Natural killer cell (primary cell): ENCODE results near the gene CAPN9. TPM values are rescaled to one million over a fixed set of nuclear protein-coding genes. Genes with fewer than 3 reads are reported as not detected.

Experiments
- ATAC-seq, 3 donors: fragments of 150-1000 bp in 2 of 3; fragments of 200-7000 bp in 1 of 3; cut with Tn5 transposase; 1 replicate in 1 of 3; 2 replicates in 2 of 3; pipeline ENCODE4 v1.10.0; 2021; ENCODE audit warnings: mild to moderate bottlenecking in 2 of 3, moderate library complexity in 2 of 3
- DNase-seq, 2 donors: peaks; one replicate each; pipeline versions ENCODE4 v3.0.0 to v3.0.0-alpha.2; 2013 to 2021; ENCODE audit warnings: mixed read lengths in 1 of 2
- H3K27ac ChIP-seq: one replicate; pipeline ENCODE4 v1.5.1; 2013; ENCODE audit warnings: mild to moderate bottlenecking, low read length
- H3K27me3 ChIP-seq: one replicate; pipeline ENCODE4 v1.6.1; 2013; ENCODE audit warnings: low read length; ENCODE audit not compliant: control insufficient read depth, insufficient read depth
- H3K36me3 ChIP-seq: one replicate; pipeline ENCODE4 v1.6.1; 2013; ENCODE audit warnings: low read length; ENCODE audit not compliant: control insufficient read depth, insufficient read depth
- H3K4me1 ChIP-seq: one replicate; pipeline ENCODE4 v1.6.1; 2013; ENCODE audit warnings: low read length; ENCODE audit not compliant: control insufficient read depth, insufficient read depth
- H3K4me3 ChIP-seq: one replicate; pipeline ENCODE4 v1.5.1; 2013; ENCODE audit warnings: low read length
- H3K9me3 ChIP-seq: one replicate; pipeline ENCODE4 v1.6.1; 2013; ENCODE audit warnings: low read length; ENCODE audit not compliant: control insufficient read depth, insufficient read depth
- H3K27ac Mint-ChIP-seq, 2 donors: one replicate each; pipeline ENCODE4 v1.8.0; 2022; ENCODE audit warnings: mild to moderate bottlenecking in 2 of 2, mixed read lengths in 2 of 2, moderate library complexity in 1 of 2
- H3K27me3 Mint-ChIP-seq, 2 donors: one replicate each; pipeline ENCODE4 v1.8.0; 2022; ENCODE audit warnings: low read depth in 2 of 2, mixed read lengths in 2 of 2
- H3K36me3 Mint-ChIP-seq: one replicate; pipeline ENCODE4 v1.8.0; 2022; ENCODE audit warnings: mixed read lengths
- H3K4me1 Mint-ChIP-seq, 2 donors: one replicate each; pipeline ENCODE4 v1.8.0; 2022; ENCODE audit warnings: mixed read lengths in 2 of 2
- H3K4me3 Mint-ChIP-seq: one replicate; pipeline ENCODE4 v1.8.0; 2022; ENCODE audit warnings: mild to moderate bottlenecking, moderate library complexity, mixed read lengths
- H3K9me3 Mint-ChIP-seq, 2 donors: one replicate each; pipeline ENCODE4 v1.8.0; 2022; ENCODE audit warnings: mixed read lengths in 2 of 2
- WGBS: methylation state at CpG from one replicate; pipeline ENCODE4 v1.1.7; 2013; ENCODE audit warnings: missing lambda C conversion rate; ENCODE audit not compliant: insufficient coverage; 5-methylcytosine and 5-hydroxymethylcytosine counted together
- intact Hi-C: fragments of 100-400 bp; cut with micrococcal nuclease; formaldehyde crosslinking; loops from one replicate; pipeline ENCODE4 v1.14.2; 2022
- total RNA-seq, 4 donors: library from RNA; stranded (reverse); fragments of 120-200 nt in 1 of 4; gene quantifications; one replicate each; pipeline versions ENCODE4 v1.2.3 to v1.2.4, GENCODE V29; 2013 to 2022
- TF ChIP-seq, protein P1 (sequence below): fragments of 200-600 bp; IDR thresholded peaks from one replicate; pipeline ENCODE4 v1.8.0; 2022; ENCODE audit warnings: antibody characterized with exemption

CAPN9 gene
- total RNA-seq, 3 donors from 2014 or later (not counting 1 experiment from before 2014, with no cell fraction given) = not detected

DNA sequence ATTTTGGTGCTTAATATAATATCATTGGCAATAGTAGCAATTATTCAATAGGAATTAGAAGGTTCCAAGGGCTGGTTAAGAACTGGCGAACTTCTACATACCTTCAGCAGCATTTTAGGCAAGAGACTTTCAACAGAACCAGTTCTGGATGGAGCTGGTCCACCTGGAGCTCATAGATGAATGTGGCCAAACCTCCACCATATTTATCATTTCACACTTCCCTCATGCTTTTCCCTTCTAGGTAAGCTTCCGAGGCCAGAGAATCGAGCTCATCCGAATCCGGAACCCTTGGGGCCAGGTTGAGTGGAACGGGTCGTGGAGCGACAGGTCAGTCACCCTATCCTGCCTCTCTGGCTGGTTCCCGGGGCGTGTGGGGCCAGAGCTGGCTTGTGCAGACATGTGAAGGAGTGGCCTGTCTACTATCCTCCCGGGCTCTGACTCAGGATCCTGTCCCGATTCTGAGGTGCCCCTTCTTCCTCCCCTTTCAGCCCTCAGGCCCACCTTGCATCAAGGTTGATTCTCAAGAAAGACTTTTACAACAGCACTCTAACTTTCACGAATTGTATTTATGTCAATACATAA lies 24.7 kb downstream of the CAPN9 start:
- intact Hi-C loops = no loop called here
- TF ChIP-seq, protein P1, sequence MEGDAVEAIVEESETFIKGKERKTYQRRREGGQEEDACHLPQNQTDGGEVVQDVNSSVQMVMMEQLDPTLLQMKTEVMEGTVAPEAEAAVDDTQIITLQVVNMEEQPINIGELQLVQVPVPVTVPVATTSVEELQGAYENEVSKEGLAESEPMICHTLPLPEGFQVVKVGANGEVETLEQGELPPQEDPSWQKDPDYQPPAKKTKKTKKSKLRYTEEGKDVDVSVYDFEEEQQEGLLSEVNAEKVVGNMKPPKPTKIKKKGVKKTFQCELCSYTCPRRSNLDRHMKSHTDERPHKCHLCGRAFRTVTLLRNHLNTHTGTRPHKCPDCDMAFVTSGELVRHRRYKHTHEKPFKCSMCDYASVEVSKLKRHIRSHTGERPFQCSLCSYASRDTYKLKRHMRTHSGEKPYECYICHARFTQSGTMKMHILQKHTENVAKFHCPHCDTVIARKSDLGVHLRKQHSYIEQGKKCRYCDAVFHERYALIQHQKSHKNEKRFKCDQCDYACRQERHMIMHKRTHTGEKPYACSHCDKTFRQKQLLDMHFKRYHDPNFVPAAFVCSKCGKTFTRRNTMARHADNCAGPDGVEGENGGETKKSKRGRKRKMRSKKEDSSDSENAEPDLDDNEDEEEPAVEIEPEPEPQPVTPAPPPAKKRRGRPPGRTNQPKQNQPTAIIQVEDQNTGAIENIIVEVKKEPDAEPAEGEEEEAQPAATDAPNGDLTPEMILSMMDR = no peak
- no peak overlapping the region for H3K4me3 ChIP-seq
- no peaks in the 10 kb centered on the region for H3K36me3 Mint-ChIP-seq
- no peak overlapping the region for H3K27ac ChIP-seq
- no peaks in the 10 kb centered on the region for H3K27me3 ChIP-seq
- peaks cover 0 to 17% of the 10 kb centered on the region in 2 donors for H3K27me3 Mint-ChIP-seq
- no peak overlapping the region for H3K27ac Mint-ChIP-seq
- H3K4me1 ChIP-seq = no peaks in the 10 kb centered on the region
- H3K36me3 ChIP-seq = no peaks in the 10 kb centered on the region
- H3K4me1 Mint-ChIP-seq = no peaks in the 10 kb centered on the region
- H3K9me3 Mint-ChIP-seq = no peaks in the 10 kb centered on the region
- H3K4me3 Mint-ChIP-seq = no peak overlapping the region
- DNase-seq (no peak), ATAC-seq (no peak)
- 89% methylated on average over 12 of the region's 13 CpGs for whole genome bisulfite sequencing
- no peaks in the 10 kb centered on the region for H3K9me3 ChIP-seq

DNA sequence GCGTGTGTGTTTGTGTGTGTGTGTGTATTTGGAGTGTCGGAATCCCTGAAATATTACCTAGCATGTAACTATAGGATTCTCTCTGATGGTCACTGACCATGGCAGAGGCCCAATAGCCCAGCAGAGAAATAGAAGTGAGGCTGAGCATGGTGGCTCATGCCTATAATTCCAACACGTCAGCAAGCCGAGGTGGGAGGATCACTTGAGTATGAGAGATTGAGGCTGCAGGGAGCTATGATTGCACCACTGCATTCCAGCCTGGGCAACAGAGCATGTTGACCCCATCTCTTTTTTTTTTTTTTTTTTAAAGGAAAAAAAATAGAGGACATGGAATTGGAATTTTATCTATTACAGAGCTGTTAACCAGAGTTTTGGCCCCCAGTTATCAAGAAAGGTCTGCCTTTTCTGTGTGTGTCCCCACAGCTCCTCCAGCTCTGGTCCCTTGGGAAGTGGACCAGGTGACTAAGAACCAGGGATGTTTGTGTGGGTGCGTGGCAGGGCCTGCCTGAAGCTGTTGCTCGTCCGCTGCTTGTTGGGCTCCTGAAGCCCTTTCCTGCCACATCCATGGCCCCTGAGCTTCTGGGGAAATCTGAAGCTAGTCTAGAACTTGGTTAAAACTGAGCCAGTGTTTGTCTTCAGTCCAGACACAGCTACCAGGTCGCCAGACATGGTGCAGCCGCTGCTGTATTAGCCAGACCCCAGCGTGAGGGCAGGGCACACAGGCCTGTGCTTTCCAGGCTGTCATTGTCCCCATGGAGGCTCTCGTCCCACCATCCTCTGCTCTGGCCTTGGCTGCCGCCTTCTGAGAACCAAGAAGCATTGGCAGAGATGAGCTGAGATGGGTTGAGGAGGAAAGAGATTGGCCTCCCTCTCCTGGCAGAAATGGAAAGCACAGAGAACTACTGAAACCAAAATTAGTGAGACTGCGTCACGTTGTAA lies 25.5 kb downstream of the CAPN9 start:
- 84% methylated on average over 14 of the region's 14 CpGs for WGBS
- Histone ChIP-seq H3K4me1 (no peaks in the 10 kb centered on the region), H3K27me3 (no peaks in the 10 kb centered on the region), H3K36me3 (no peaks in the 10 kb centered on the region), H3K27ac (no peak overlapping the region), H3K4me3 (no peak overlapping the region), H3K9me3 (no peaks in the 10 kb centered on the region)
- intact Hi-C loops = no loop called here
- Mint-ChIP-seq H3K9me3 (no peaks in the 10 kb centered on the region), H3K27me3 (peaks cover 0 to 18% of the 10 kb centered on the region in 2 donors), H3K27ac (no peak overlapping the region), H3K4me1 (no peaks in the 10 kb centered on the region), H3K36me3 (no peaks in the 10 kb centered on the region), H3K4me3 (no peak overlapping the region)
- TF ChIP-seq, protein P1 = no peak
- ATAC-seq = no peak
- DNase-seq = no peak

- peaks cover 0 to 18% of the 10 kb centered on the region in 2 donors for H3K27me3 Mint-ChIP-seq
- TF ChIP-seq, protein P1 = no peak
- intact Hi-C loops = no loop called here
Measured at GRCh38 chr1:230773396-230774033, 26.3 kb downstream of the CAPN9 start.

More at GRCh38 chr1:230773396-230774033, 26.3 kb downstream of the CAPN9 start:
- Histone ChIP-seq H3K36me3 (no peaks in the 10 kb centered on the region), H3K27me3 (no peaks in the 10 kb centered on the region), H3K27ac (no peak overlapping the region), H3K9me3 (no peaks in the 10 kb centered on the region), H3K4me3 (no peak overlapping the region), H3K4me1 (no peaks in the 10 kb centered on the region)
- Mint-ChIP-seq H3K4me3 (no peak overlapping the region), H3K9me3 (no peaks in the 10 kb centered on the region), H3K27ac (no peak overlapping the region), H3K4me1 (no peaks in the 10 kb centered on the region), H3K36me3 (no peaks in the 10 kb centered on the region)
- WGBS = 83% methylated on average over 11 of the region's 11 CpGs
- DNase-seq (no peak), ATAC-seq (no peak)
